ENCODE results near the gene IQCE. TPM values are rescaled to one million over a fixed set of nuclear protein-coding genes. Genes with fewer than 3 reads are reported as not detected.

IQCE gene
- total RNA-seq, 4 donors from 2014 or later = 9.7 to 23.5 (median 15.6) TPM

DNA sequence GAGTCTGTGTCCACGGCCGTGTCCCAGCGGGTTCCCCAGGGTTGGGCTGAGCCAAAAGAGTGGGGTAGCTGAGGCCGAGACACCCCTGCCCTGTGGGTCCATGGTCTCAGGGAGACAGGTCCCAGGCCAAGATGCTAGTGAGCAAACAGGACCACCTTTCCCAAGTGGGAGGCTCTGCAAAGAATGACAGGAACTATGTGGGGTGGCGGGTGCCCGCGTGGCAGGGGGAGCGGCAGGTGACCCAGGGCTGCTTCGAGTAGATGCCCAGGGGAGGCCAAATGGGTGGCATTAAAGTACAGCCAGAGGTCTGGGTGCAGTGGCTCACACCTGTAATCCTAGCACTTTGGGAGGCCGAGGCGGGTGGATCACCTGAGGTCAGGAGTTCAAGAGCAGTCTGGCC lies 91.2 kb downstream of the IQCE start:
- H3K36me3 ChIP-seq = peaks cover 0 to 78% of the 10 kb centered on the region in 2 donors
- peaks cover 0 to 6% (median under 1%) of the 10 kb centered on the region in 3 donors for H3K4me1 ChIP-seq
- TF ChIP-seq POLR2AphosphoS5 (IDR thresholded peaks at IDR 0.05) = no peak
- TF ChIP-seq POLR2A (IDR thresholded peaks at IDR 0.05) = no peak
- TF ChIP-seq EP300 (IDR thresholded peaks at IDR 0.05) = no peak
- TF ChIP-seq, protein P1, sequence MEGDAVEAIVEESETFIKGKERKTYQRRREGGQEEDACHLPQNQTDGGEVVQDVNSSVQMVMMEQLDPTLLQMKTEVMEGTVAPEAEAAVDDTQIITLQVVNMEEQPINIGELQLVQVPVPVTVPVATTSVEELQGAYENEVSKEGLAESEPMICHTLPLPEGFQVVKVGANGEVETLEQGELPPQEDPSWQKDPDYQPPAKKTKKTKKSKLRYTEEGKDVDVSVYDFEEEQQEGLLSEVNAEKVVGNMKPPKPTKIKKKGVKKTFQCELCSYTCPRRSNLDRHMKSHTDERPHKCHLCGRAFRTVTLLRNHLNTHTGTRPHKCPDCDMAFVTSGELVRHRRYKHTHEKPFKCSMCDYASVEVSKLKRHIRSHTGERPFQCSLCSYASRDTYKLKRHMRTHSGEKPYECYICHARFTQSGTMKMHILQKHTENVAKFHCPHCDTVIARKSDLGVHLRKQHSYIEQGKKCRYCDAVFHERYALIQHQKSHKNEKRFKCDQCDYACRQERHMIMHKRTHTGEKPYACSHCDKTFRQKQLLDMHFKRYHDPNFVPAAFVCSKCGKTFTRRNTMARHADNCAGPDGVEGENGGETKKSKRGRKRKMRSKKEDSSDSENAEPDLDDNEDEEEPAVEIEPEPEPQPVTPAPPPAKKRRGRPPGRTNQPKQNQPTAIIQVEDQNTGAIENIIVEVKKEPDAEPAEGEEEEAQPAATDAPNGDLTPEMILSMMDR (IDR thresholded peaks at IDR 0.05) = no peak
- H3K27me3 ChIP-seq = no peaks in the 10 kb centered on the region
- WGBS, 2 donors (ENCODE audit: low coverage in 1 of 2) = 95% methylated on average over 4 of the region's 11 CpGs; no CpG with 5 or more reads in 1 of the 2 donors
- H3K4me3 ChIP-seq = no peak overlapping the region
- no peaks in the 10 kb centered on the region for H3K9me3 ChIP-seq
- no peak for ATAC-seq
- no peak overlapping the region for H3K27ac ChIP-seq

DNA sequence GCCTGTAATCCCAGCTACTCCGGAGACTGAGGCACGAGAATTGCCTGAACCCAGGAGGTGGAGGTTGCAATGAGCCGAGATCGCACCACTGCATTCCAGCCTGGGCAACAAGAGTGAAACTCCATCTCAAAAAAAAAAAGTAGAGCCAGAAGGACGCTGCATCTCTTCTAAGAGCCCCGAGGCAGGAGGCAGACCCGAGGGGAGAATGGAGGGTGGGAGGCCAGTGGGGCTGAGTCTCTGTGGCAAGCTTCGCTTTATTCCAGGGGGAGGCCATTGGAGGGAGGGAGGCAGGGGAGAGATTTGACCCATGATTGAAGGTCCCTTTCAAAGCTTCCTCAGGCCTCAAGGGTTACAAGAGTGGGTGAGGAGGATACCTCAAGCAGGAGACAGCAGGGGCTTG lies 91.7 kb downstream of the IQCE start:
- no peak for ATAC-seq
- Histone ChIP-seq H3K4me3 (no peak overlapping the region), H3K9me3 (no peaks in the 10 kb centered on the region), H3K36me3 (peaks cover 0 to 82% of the 10 kb centered on the region in 2 donors), H3K27me3 (no peaks in the 10 kb centered on the region), H3K27ac (no peak overlapping the region), H3K4me1 (peaks cover 0 to 2% (median 0%) of the 10 kb centered on the region in 3 donors)
- TF ChIP-seq, protein P1 (IDR thresholded peaks at IDR 0.05) = no peak
- TF ChIP-seq POLR2A (IDR thresholded peaks at IDR 0.05) (no peak), EP300 (IDR thresholded peaks at IDR 0.05) (no peak), POLR2AphosphoS5 (IDR thresholded peaks at IDR 0.05) (no peak)
- 64 to 70% methylated on average over 3 to 5 of the region's 8 CpGs for WGBS, 2 donors (ENCODE audit: low coverage in 1 of 2)

DNA sequence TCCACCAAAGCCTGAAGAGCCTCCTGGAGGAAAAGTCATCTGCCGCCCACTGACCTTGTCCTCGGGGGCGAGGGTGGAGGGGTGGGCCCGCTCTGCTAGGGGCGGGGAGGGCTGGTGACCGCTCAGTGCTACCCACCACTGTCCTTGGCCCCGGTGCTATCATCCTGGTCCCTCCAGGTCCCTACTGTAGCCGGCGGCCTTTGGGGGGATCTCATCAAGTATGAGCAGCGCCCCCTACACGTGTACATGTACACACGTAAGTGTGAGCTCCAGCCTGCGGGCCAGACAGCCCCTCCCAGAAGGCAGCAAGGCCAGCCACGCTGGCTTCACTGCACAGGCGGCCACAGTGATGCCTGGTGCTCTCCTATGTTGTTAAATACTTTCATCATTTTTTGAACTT lies 92.6 kb downstream of the IQCE start:
- Histone ChIP-seq H3K9me3 (no peaks in the 10 kb centered on the region), H3K36me3 (peaks cover 0 to 91% of the 10 kb centered on the region in 2 donors), H3K4me1 (no peaks in the 10 kb centered on the region), H3K27ac (no peak overlapping the region), H3K4me3 (no peak overlapping the region), H3K27me3 (no peaks in the 10 kb centered on the region)
- WGBS, 2 donors (ENCODE audit: low coverage in 1 of 2) = 27 to 67% methylated on average over 2 of the region's 15 CpGs
- TF ChIP-seq POLR2A (IDR thresholded peaks at IDR 0.05) (no peak), POLR2AphosphoS5 (IDR thresholded peaks at IDR 0.05) (no peak), EP300 (IDR thresholded peaks at IDR 0.05) (no peak)
- TF ChIP-seq, protein P1 (IDR thresholded peaks at IDR 0.05) = no peak
- ATAC-seq = no peak

DNA sequence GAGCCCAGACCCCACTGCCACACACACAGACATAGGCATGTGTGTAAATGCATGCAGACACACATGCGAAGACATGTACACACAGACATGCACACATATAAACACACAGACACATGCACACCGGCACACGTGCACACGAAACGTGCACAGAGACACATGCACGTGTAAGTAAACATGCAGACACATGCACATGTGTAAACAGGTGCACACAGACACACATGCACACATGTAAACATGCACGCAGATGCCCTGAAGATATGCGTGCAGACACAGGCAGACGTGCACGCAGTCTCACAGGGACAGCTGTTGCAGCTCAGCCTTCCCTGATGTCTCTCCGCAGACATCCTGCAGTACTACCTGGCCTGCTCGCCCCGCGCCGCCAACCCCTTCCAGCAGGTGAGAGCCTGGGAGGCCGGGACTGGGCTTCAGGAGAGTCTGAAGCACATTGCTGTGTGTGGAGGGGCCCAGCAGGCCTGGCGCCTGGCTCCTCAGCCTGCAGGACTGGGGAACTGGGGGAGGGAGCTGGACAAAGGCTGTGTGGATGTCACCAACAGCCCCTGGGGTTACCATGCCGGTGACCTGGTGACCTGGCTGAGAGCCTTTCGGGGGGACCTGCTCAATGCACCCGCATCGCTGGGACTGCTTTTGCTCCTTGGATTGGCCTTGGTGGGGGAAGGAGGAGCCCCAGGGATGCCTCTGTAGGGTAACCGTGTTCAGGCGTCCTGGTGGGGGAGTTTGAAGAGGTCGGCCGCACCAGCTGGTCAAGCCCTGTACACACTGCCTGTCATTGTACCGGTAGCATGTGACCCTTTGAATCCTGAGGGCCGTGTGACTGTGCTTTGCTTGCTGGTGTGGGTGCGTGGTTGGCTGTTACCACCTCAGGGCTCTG lies 93.3 kb downstream of the IQCE start:
- Histone ChIP-seq H3K4me3 (no peak overlapping the region), H3K36me3 (peaks cover 0 to 91% of the 10 kb centered on the region in 2 donors), H3K9me3 (no peaks in the 10 kb centered on the region), H3K27me3 (no peaks in the 10 kb centered on the region), H3K4me1 (no peaks in the 10 kb centered on the region), H3K27ac (no peak overlapping the region)
- no peak for ATAC-seq
- TF ChIP-seq, protein P1 (IDR thresholded peaks at IDR 0.05) = no peak
- TF ChIP-seq POLR2A (IDR thresholded peaks at IDR 0.05) = no peak
- no peak for TF ChIP-seq EP300 (IDR thresholded peaks at IDR 0.05)
- no peak for TF ChIP-seq POLR2AphosphoS5 (IDR thresholded peaks at IDR 0.05)
- WGBS, 2 donors (ENCODE audit: low coverage in 1 of 2) = 86 to 100% methylated on average over 1 to 11 of the region's 28 CpGs

DNA sequence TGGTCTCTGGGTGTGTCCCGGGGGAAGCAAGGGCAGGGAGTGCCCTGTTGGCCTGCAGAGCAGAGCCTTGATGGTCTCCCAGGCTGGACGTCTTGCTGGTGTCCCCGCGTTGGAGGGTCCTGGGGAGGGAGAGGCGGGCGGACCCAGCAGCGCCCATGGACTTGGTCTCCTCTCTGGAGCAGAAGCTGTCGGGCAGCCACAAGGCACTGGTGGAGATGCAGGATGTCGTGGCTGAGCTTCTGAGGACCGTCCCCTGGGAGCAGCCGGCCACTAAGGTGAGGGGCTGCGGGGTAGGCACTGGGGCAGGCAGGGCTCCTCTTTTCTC lies 93.9 kb downstream of the IQCE start:
- no peak for ATAC-seq
- Histone ChIP-seq H3K36me3 (peaks cover 0 to 89% of the 10 kb centered on the region in 2 donors), H3K9me3 (no peaks in the 10 kb centered on the region), H3K4me1 (no peaks in the 10 kb centered on the region), H3K27me3 (no peaks in the 10 kb centered on the region), H3K4me3 (no peak overlapping the region), H3K27ac (no peak overlapping the region)
- TF ChIP-seq POLR2A (IDR thresholded peaks at IDR 0.05) = no peak
- TF ChIP-seq EP300 (IDR thresholded peaks at IDR 0.05) = no peak
- TF ChIP-seq, protein P1 (IDR thresholded peaks at IDR 0.05) = no peak
- no peak for TF ChIP-seq POLR2AphosphoS5 (IDR thresholded peaks at IDR 0.05)
- no CpG with 5 or more reads among the region's 12 CpGs for WGBS, 2 donors (ENCODE audit: low coverage in 1 of 2)

Data from gastroesophageal sphincter (tissue), 4 donors.